ENCODE results near the gene TSPAN18.

- TF ChIP-seq, protein P1, sequence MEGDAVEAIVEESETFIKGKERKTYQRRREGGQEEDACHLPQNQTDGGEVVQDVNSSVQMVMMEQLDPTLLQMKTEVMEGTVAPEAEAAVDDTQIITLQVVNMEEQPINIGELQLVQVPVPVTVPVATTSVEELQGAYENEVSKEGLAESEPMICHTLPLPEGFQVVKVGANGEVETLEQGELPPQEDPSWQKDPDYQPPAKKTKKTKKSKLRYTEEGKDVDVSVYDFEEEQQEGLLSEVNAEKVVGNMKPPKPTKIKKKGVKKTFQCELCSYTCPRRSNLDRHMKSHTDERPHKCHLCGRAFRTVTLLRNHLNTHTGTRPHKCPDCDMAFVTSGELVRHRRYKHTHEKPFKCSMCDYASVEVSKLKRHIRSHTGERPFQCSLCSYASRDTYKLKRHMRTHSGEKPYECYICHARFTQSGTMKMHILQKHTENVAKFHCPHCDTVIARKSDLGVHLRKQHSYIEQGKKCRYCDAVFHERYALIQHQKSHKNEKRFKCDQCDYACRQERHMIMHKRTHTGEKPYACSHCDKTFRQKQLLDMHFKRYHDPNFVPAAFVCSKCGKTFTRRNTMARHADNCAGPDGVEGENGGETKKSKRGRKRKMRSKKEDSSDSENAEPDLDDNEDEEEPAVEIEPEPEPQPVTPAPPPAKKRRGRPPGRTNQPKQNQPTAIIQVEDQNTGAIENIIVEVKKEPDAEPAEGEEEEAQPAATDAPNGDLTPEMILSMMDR (conservative IDR thresholded peaks at IDR 0.05; ENCODE audit: low read length) = no peak
- TF ChIP-seq EZH2phosphoT487 (IDR thresholded peaks at IDR 0.05; ENCODE audit: borderline replicate concordance, low read depth, low read length) = no peak
Measured at GRCh38 chr11:44870181-44870580, 143.4 kb downstream of the TSPAN18 start.
